IPS-11a (cell line): Measurements from ENCODE around the gene FRG2B.
"Not testable (repeated sequence)": the region's sequence is repeated elsewhere in the genome, so short reads cannot be mapped to it uniquely, and the experiment has no call there.

Source experiments
- H3K4me3 ChIP-seq: one replicate; pipeline ENCODE4 v1.5.1; 2013; ENCODE audit warnings: low read depth, low read length, control low read depth

Gene FRG2B

GRCh38 chr10:133600657-133601056 is 25.9 kb downstream of the FRG2B start:
- no peak overlapping the region for H3K4me3 ChIP-seq

DNA sequence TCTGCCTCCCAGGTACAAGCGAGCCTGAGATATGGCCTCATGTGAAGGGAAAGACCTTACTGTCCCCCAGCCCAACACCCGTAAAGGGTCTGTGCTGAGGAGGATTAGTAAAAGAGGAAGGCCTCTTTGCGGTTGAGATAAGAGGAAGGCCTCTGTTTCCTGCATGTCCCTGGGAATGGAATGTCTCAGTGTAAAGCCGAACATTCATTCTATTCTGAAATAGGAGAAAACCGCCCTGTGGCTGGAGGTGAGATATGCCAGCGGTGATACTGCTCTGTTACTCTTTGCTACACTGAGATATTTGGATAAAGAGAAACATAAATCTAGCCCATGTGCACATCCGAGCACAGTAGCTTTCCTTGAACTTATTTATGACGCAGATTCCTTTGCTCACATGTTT is 26.7 kb downstream of the FRG2B start:
- not testable (repeated sequence) for H3K4me3 ChIP-seq

- no peak overlapping the region for H3K4me3 ChIP-seq
Observed at GRCh38 chr10:133592716-133593115, 33.9 kb downstream of the FRG2B start.

- H3K4me3 ChIP-seq: no peak overlapping the region
Observed at GRCh38 chr10:133590970-133591359, 35.6 kb downstream of the FRG2B start.

DNA sequence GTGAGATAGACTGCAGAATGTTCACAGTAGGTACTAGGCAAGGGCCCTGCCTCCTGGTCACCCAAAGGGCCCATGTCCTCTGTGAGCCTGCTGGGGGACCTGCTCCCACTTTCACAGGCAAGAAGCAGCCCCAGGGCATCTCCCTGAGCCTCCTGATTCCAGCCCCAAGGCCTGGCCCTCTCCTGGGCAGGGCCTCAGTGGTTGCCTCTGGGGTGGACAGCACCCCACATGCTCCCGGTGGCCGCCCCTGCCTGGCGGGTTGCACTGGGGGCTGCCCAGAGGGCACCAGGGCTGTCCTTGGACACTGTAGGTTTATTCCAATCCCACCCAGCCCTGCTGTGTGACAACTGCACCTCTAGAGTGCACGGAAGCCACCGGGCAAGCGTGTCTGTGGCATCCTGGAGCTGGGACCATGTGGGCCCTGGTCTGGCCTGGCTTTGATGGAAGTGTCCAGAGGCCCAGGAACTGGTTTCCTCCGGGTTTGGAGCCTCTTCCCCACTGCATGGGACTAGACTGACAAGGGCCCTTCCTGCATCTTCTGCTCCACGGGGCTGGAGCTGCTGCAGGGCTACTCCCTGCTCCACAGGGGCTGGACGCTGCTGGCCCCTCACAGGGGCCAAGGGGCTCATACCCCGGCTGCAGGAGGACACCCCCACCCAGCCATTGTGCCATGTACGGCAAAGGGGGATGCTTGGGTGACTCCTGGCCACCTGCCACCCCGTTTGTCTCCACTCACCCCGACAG is 36.2 kb downstream of the FRG2B start:
- no peak overlapping the region for H3K4me3 ChIP-seq

- H3K4me3 ChIP-seq: not testable (repeated sequence)
Observed at GRCh38 chr10:133577037-133577436, 49.6 kb downstream of the FRG2B start.
